Ovary (tissue), 3 donors: ENCODE measurements around the gene DEGS2.

ENCODE experiments used
- CTCF ChIP-seq, 3 donors: fragments of 450-650 bp in 2 of 3; fragments of 200-600 bp in 1 of 3; IDR thresholded peaks; one replicate each; pipeline versions ENCODE4 v1.5.1 to v1.8.0; 2016 to 2022; ENCODE audit warnings: antibody characterized with exemption in 3 of 3, mild to moderate bottlenecking in 1 of 3
- EP300 ChIP-seq: sonication (generic); formaldehyde crosslinking; IDR thresholded peaks from one replicate; pipeline ENCODE4 v1.6.1; 2017; ENCODE audit warnings: antibody characterized with exemption
- POLR2A ChIP-seq: fragments of 450-650 bp; IDR thresholded peaks from one replicate; pipeline ENCODE4 v1.6.1; 2017; ENCODE audit warnings: antibody characterized with exemption, mild to moderate bottlenecking, moderate library complexity
- donor health status: DM: no; HTN: no; CAD: no.

- TF ChIP-seq CTCF (IDR thresholded peaks at IDR 0.05): no peak
- TF ChIP-seq POLR2A: no peak
- TF ChIP-seq EP300: no peak
Observed at GRCh38 chr14:100172811-100173210, 13.4 kb upstream of the DEGS2 start.
